GM04503 (cell line): ENCODE results near the gene INPP4A.
A peak's percentile ranks its signal among the peaks of the same experiment; 100 is the strongest.
"Not testable (repeated sequence)": the region's sequence is repeated elsewhere in the genome, so short reads cannot be mapped to it uniquely, and the experiment has no call there.

Source experiments
- DNase-seq: peaks from one replicate; pipeline ENCODE4 v3.0.0-alpha.2; 2012; ENCODE audit warnings: low read depth

Gene INPP4A

DNA sequence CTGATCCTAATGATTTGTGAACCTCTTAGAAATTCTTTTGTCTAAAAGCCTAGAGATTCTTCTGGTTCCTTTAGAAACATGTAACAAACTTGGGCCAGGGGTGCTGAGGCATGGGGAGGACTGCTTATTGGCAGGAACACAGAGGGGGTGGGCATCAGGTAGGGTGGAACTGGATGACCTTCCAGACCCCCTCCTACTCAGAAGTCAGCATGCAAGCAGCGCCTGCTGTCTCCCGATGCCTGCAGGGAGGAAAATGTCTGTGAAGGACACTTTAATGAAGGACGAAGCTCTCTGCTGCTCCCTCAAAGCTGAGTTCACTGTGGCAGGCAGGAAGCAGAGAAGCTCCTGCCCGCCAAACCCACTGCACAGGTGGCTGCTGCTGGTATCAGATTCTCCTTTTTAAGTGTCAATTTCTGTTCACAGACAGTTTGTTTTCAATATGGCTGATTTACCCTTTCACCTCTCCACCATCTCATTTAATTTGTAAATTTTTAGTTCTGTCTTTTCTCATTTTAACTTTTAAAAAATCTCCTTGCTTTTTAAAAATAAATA, 144.3 kb downstream of the INPP4A start:
- DNase-seq = no peak

DNA sequence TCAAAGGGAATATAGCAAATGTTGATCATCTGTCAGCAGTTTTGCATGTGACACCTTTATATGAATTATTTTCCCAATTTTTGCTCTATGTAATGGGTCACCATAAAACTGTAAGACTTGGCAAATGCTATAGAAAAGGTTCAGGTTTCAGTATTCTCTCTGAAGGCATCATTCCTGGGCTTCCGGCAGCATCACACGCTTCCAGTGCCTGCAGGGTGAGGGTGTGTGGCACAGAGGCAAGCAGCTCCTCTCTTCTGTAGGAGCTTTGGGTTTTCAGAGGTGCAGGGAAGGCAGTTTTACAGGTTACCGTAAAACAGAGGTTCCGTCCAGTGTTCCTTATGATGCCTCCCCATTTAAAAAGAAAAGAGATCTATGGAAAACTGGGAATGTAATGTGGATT, 144.8 kb downstream of the INPP4A start:
- no peak for DNase-seq

DNA sequence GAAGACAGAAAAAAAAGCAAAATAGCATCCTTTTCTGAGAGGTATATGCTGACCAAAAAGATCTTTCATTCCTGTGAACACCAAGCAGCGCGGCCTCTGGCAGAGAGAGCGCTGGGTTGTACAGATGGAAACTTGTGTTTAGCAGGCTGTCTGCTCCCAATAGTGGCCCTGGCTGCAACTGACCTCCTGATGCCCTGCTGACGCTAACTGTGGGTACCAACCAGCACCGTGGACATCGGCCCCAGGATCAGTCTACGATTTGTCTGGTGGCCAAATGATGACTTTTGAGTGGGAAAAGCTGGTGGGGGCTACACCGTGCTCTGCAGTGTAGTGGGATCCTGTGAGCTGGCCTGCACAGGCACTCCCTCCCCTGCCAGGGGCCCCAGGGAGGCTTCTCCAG, 147.9 kb downstream of the INPP4A start:
- no peak for DNase-seq

DNA sequence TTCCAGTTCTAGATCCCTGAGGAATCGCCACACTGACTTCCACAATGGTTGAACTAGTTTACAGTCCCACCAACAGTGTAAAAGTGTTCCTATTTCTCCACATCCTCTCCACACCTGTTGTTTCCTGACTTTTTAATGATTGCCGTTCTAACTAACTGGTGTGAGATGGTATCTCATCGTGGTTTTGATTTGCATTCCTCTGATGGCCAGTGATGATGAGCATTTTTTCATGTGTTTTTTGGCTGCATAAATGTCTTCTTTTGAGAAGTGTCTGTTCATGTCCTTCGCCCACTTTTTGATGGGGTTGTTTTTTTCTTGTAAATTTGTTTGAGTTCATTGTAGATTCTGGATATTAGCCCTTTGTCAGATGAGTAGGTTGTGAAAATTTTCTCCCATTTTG, 150.0 kb downstream of the INPP4A start:
- DNase-seq = not testable (repeated sequence)

DNA sequence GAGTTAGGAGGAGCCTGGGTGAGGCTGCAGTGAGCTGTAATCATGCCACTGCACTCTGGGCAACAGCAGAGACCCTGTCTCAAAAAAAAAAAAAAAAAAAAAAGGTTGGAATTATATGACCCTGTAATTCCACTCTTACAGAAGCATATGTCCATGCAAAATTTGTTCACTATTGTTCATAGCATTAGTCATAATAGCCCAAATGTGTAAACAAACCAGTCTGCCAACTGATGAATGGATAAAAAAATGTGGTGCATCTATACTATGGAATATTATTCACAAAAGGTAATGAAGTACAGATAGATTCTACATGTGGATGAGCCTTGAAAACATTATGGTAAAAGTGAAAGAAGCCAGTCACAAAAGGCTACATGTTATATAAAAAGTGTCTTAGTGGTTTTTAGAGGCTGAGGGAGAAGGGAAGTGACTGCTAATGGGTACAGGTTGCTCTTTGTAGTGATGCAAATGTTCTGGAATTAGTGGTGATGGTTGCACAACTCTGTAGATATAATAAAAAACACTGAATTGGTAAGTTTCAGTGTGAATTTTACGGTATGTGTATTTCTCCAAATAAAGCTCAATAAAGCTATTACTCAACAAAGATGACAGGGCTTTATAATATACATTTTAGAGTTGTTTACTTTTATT, 154.2 kb downstream of the INPP4A start:
- peak; percentile 25 for DNase-seq

DNA sequence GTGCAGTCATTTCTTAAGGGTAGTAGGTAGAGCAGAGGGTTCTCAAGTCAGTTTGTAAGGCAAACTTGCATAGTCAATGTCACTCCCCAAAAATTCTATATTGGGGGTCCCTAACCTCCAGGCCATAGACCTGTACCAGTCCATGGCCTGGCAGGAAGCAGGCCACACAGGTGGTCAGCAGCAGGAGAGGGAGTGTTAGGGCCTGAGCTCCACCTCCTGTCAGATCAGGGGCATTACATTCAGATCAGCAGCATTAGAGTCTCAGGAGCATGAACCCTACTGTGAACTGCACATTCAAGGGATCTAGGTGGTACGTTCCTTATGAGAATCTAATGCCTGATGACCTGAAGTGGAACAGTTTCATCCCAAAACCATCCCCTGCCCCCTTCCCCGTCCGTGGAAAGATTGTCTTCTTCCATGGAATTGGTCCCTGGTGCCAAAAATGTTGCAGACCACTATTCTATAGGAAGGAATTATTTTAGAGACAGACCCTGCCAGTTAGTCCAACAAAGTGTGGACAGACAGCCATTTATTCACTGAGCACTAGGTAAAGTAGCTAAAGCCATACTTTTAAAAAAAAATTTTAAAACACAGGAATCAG, 157.0 kb downstream of the INPP4A start:
- no peak for DNase-seq

DNA sequence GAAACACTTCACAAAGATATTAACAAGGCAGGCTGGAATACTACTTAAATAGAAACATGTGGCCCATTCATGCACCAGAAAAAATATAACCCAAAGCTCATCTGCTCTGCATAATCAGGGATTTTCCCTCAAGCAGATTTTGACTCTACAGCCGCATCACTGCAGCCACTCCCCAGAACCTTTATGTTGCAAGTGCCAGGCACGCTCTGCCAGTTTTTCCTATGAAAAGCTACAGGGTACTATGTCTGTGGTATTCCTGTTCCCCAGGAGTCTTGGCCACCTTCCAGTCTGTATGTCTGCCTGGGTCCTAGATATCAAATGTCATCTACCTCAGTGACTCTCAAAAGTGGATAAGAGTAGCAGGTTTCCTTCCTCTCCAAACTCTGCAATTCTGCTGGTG, 159.9 kb downstream of the INPP4A start:
- no peak for DNase-seq

DNA sequence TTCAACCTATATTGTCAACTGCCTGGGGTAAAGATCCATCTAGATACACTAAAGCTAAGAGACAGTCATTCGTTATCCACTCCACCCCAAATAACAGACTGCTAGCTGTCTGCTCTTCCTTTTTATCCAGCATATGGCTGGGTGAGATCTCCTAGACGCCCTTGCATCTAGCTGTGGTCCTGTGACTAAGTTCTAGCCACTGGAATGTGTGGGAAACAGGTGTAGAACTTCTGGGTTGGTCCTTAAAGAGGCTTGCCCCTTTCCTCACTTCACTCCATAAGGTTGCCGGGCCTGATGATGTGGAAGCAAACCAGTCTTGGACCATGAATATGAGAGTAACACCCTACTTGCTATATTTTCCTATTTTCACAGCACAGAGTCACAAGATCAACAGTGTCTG, 160.4 kb downstream of the INPP4A start:
- DNase-seq = no peak

DNA sequence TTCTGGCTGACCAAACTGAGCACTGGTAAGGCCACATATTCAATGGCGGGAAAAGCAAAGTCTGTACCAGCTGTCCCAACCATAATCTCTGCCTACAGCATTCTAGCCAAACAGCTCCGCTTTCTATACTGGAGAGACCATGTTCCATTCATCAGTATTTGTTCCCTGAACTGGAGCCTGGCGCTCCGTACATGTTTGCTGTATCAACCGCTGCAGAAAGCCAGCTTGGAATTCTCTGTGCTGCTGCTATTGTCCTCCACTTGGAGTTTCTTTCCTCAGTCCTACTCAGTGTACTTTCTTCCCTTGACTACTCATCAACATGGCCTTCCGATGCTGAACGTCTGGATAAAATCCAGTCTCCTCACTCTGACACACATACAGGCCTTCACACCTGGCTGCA, 161.8 kb downstream of the INPP4A start:
- DNase-seq = no peak

DNA sequence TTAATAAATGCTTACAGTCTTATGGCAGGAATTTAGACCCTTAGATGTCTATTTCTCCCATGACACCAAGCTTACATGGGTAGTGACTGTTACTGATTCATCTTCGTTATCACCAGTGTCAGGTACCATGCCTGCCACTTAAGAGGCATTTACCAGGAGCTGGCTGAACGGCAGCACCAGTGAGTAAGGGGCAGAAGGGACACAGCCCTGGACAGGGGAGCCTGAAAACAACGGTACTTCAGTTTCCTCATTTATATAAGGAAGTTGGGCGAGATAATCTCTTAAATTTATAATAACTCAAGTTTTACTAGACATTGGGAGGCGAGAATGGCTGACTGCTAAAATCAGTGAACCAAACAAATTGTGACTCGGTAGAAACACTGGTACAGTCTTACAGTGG, 162.4 kb downstream of the INPP4A start:
- DNase-seq = no peak

DNA sequence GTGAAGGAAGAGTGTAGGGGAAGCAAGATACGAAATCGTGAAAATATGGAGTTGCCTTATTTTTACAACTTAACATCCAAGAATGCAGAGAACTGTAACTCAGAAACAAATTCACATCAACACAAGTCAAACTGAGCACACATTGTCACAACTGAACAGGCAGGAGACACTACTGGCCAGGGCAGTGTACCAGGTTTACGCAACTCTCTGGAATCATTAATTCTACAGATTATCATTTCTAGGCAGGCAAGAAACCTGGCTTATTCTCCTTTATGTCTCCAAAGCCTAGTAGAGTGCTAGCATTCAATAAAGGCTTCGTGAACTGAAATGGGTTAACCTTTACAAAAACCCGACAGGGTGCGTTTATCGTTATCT, 163.1 kb downstream of the INPP4A start:
- no peak for DNase-seq

DNA sequence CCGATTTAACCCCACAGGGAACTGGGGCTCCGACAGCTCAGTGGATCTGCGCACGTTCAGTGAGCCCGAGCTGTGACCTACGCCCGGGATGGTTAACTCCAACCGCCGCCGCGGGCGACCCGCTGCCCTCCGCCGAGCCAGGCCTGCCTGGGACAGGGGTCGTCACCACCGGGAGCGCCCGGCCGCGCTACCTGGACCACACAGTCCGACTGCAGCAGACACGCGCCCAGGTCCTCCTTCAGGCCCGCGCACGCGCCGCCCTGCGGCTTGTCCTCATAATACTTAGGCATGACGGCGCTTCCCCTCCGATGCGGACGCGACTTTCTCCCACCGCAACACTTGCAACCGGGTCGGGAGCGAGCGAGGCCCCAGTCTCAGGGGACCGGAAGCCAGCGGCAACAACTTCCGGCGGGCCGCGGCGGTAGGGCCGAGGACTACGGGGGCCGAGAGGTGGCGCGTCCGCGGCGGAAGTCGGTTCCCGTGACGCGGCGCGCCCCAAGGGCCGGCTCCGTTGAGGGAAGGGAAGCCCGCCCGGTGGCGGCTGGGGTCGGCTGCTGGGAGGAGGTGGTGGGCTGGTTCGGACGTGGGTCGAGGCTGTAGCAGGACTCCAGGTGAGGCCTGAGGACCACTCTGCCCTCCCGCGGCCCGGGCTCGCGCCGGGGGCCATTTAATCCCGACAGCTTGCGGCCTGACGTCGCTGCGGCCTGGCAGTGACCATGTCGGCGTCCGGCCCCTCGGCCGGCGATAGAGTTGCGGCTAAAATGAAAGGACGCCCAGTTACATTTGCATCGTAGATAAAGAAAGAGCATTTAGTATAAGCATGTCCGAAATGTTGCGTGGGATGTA, 163.7 kb downstream of the INPP4A start, which contains the start of the genes COA5 and UNC50:
Gene COA5 (minus strand): TSS at position 397 of the 846 bp plus-strand sequence. CDS start 107 bp downstream, at position 290.
Gene UNC50 (plus strand): TSS at position 474 of the 846 bp plus-strand sequence. CDS start 1,171 bp downstream, outside the sequence.
- peak; percentile 63 for DNase-seq

DNA sequence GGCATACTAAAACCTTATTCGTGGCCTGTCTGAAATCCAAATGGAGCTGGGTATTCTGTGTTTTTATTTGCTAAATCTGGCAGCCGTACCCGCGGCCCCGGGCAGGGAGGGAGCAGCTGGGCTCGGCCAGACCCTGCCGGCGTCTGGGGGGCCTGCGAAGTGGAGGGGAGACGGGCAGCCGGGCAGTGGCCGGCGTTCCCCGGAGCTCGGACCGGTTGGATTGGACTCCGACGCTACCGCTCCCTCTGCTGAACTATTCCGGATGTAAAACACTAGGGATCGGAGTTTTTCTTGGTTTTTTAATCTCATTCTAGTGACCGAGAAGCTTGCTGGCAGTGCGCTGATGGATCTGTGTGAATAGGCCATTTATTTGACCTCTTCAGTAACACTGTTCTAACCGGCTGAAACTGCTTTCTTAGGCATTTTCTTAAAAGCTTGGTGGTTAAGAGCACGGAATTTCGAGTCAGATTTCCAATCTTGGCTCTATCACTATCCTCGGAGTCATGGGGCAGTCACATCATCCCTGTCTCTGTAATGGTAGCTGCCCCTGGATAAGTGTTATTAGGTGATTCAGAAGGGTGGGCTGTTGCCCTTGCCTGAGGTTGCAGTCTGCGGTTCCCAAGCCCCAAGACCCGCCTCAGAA, 164.4 kb downstream of the INPP4A start:
- peak; percentile 39 for DNase-seq

DNA sequence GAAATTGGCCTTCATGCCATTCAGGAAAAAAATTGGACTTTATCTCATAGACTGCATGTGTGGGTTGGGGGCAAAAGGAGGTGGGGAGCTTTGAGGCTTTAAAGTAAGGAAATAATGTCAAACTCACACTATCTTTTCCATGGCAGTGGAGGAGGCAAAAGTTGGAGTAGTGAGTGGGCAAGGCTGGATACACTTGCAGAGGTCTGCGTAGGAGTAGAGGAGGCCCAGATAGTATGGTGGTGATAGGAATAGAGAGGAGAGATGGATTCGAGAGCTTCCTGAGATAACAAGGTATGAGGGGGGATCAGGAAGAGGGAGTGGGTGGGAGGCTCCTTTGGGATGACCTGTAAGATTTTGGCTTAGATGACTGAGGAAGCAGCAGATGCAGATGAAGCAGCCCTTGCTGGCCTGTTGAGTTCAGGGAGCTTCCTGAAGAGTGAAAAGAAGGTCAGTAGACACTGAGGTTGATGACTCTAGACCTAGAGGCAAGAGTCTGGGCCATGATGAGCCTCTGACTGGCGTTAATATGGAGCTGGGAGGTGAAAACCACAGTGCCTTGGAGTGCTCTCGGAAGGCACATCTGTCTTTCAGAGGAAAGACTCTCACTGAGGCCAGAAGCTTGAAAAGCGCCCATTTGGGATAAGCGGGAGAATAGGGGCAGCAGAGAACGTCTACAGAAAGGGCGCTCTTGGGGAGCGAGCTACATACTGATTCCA, 169.5 kb downstream of the INPP4A start:
- DNase-seq = no peak

DNA sequence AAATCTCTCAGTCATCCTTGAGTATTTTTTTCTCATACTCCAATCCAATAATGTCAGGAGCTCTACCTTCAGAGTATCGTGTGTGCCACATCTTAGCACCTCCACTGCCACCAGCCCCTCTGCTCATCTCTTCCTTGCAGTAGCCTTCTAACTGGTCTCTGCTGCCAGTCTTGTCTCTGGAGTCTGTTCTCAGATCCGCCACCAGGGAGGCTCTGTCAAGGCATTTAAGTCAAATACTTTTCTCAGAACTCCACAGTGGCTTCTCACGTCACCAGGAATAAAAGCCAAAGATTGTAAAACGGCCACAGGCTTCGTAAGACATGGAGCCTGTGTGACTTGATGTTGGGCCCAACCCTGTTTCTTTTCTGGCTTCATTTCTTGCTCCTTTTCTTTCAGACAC, 170.8 kb downstream of the INPP4A start:
- no peak for DNase-seq

DNA sequence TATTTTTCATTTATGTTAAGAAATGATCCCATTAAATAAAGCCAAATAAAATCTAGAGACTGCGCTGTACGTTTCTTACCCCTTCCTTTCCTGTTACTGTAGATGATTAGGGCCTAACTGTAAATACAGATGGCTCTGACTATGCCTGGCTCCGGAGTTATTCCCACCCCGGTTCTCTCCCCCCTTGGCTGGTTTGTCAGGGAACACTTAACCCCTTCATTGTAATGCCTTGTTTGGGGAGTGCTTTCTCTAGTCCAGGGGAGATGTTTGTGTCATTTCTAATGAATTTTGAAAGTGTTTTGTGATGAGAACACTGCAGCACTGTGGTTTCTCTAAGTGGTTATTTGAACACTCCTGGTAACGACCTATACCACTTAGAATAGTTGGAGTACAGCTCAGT, 172.5 kb downstream of the INPP4A start:
- DNase-seq = no peak

DNA sequence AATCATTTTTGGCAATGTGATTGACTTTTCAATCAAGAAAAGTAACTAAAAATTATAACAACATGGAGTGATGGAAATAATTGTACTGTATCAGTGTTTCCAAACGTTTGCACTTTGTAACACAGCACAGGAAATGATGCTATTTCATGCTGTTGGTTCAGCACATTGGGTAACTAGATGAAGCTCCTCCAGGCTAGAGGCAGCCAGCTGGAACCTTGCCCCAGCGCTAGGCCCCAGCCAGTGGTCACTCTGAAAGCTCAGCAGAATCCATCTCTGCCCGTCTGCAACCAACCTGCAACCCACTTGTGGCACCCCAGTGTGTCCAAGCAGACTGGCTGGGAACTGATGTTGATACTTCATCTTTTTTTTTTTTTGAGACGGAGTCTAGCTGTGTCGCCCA, 179.0 kb downstream of the INPP4A start:
- DNase-seq = no peak

DNA sequence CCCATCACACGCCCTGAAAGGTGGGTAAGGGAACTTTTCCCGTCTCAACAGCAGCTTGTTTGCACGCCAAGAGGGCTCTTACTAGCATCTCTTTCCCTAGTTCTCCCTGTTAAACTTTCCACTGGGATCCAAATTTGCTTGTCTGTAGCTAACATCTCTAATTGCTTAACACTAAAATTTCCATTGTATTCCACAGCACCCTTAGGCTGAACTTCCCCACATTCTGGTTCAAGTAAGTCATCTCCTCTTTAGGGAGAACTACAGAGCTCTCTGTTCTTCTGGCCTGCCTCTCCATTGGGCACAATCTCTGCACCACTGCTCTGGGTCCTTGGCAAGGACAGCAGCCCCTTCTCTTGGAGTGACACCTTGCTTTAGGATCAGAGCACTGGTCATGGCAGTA, 187.7 kb downstream of the INPP4A start:
- no peak for DNase-seq

DNA sequence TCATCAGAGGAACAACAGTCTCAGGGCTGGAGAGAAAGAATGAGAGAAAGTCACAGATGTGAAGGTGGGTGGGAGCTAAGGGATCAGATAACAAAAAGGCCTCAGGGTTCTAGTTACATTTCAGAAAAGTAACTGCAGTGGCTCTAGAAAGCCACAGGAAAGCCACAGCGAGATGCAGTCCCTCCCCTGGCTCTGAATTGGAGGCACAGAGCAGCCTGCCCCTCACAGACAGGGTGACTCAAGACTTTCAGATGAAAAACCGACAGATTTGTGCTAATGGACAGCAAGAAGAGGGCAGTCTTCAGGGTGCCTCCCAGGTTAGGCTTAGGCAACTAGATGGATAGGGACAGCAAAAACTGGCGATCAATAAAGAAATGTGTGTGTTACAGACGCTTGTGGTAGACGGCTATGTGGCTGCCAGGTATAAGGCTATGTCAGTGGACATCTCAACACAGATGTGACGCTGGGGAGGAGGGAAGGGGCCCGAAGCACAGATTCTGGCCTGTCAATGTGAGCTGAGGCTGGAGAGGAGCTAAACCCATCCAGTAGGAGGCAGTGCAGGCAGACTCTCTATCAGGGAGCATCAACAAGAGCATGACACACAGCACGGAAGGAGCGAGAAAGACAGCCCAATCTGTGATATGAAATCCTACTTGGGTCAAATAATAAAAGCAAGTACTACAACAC, 189.9 kb downstream of the INPP4A start:
- DNase-seq = no peak

DNA sequence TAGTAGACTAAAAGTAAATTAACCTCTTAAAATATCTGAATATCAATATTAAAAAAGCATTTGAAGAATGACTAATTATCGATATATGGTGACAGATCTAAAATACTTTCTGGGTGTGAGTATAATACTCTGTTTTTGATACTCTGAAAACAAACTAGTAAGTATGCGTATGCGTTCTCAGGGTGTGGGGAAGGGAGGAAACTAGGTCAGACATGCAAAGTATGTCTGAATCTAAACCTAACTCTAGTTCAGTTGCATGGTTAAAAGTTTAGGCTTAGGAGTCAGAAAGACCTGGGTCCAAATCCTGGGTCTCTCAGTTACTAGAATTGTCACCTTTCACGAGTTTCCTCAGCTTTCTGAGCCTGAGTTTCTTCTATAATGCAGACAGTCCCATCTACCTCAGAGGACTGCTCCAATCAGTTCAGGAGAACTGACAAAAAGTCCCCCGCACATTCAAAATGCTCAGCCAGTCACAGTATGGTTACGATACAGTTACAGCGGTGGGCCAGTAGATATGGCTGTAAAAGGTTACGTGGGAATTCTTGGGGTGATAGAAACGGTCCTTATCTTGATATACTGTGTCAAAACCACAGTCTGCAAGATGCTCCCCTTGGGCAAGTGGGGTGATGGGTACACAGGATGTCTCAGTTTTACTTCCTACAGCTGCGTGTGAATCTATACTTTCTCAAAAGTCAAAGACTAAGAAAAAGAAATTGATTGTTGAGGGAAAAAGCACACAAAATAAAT, 192.9 kb downstream of the INPP4A start:
- no peak for DNase-seq
